ENCODE data around the gene HMGB3. TPM values are rescaled to one million over a fixed set of nuclear protein-coding genes. Genes with fewer than 3 reads are reported as not detected.

Gene HMGB3
- total RNA-seq, 3 donors from 2014 or later (not counting 1 experiment from before 2014, with no cell fraction given): 1.6 to 3.4 (median 3.0) TPM

GRCh38 chrX:151015684-151016083, 32.5 kb downstream of the HMGB3 start:
- DNase-seq (no peak), ATAC-seq (no peak)
- Histone ChIP-seq H3K36me3 (ENCODE audit: control insufficient read depth, insufficient read depth, low read length) (no peaks in the 10 kb centered on the region), H3K4me1 (ENCODE audit: control insufficient read depth, insufficient read depth, low read length) (no peaks in the 10 kb centered on the region), H3K27ac (ENCODE audit: low read length) (no peak overlapping the region), H3K27me3 (ENCODE audit: control insufficient read depth, insufficient read depth, low read length) (no peaks in the 10 kb centered on the region), H3K9me3 (ENCODE audit: control insufficient read depth, insufficient read depth, low read length) (no peaks in the 10 kb centered on the region), H3K4me3 (ENCODE audit: low read length) (no peak overlapping the region)
- Mint-ChIP-seq H3K27ac (no peak overlapping the region), H3K27me3 (ENCODE audit: low read depth in 2 of 2) (no peaks in the 10 kb centered on the region), H3K36me3 (no peaks in the 10 kb centered on the region), H3K9me3 (no peaks in the 10 kb centered on the region), H3K4me1 (no peaks in the 10 kb centered on the region), H3K4me3 (no peak overlapping the region)
- WGBS (ENCODE audit: insufficient coverage): 83% methylated on average over 1 of the region's 4 CpGs
- TF ChIP-seq CTCF (IDR thresholded peaks at IDR 0.05): no peak
- intact Hi-C loops (cut with micrococcal nuclease): no loop called here

- DNase-seq (no peak), ATAC-seq (no peak)
- Histone ChIP-seq H3K36me3 (ENCODE audit: control insufficient read depth, insufficient read depth, low read length) (no peaks in the 10 kb centered on the region), H3K27ac (ENCODE audit: low read length) (no peak overlapping the region), H3K4me1 (ENCODE audit: control insufficient read depth, insufficient read depth, low read length) (no peaks in the 10 kb centered on the region), H3K27me3 (ENCODE audit: control insufficient read depth, insufficient read depth, low read length) (no peaks in the 10 kb centered on the region), H3K9me3 (ENCODE audit: control insufficient read depth, insufficient read depth, low read length) (no peaks in the 10 kb centered on the region), H3K4me3 (ENCODE audit: low read length) (no peak overlapping the region)
- Mint-ChIP-seq H3K27me3 (ENCODE audit: low read depth in 2 of 2) (no peaks in the 10 kb centered on the region), H3K4me1 (no peaks in the 10 kb centered on the region), H3K9me3 (no peaks in the 10 kb centered on the region), H3K4me3 (no peak overlapping the region), H3K36me3 (no peaks in the 10 kb centered on the region), H3K27ac (no peak overlapping the region)
- no peak for TF ChIP-seq CTCF (IDR thresholded peaks at IDR 0.05)
- intact Hi-C loops (cut with micrococcal nuclease): no loop called here
- 100% methylated on average over 2 of the region's 2 CpGs for WGBS (ENCODE audit: insufficient coverage)
Observed at GRCh38 chrX:151019856-151020255, 36.7 kb downstream of the HMGB3 start.

- no peak for ATAC-seq
- H3K27ac Mint-ChIP-seq: no peak overlapping the region
- TF ChIP-seq CTCF (IDR thresholded peaks at IDR 0.05): no peak
- no peak overlapping the region for H3K27ac ChIP-seq (ENCODE audit: low read length)
- H3K4me3 Mint-ChIP-seq: no peak overlapping the region
- H3K27me3 ChIP-seq (ENCODE audit: control insufficient read depth, insufficient read depth, low read length): no peaks in the 10 kb centered on the region
- H3K4me3 ChIP-seq (ENCODE audit: low read length): no peak overlapping the region
- peaks cover 7 to 11% of the 10 kb centered on the region in 2 donors for H3K27me3 Mint-ChIP-seq (ENCODE audit: low read depth in 2 of 2)
- H3K9me3 Mint-ChIP-seq: no peaks in the 10 kb centered on the region
- H3K36me3 Mint-ChIP-seq: no peaks in the 10 kb centered on the region
- no peak for DNase-seq
- H3K4me1 Mint-ChIP-seq: no peaks in the 10 kb centered on the region
- intact Hi-C loops (cut with micrococcal nuclease): no loop called here
- H3K4me1 ChIP-seq (ENCODE audit: control insufficient read depth, insufficient read depth, low read length): no peaks in the 10 kb centered on the region
- no peaks in the 10 kb centered on the region for H3K9me3 ChIP-seq (ENCODE audit: control insufficient read depth, insufficient read depth, low read length)
- no peaks in the 10 kb centered on the region for H3K36me3 ChIP-seq (ENCODE audit: control insufficient read depth, insufficient read depth, low read length)
Observed at GRCh38 chrX:151030845-151031244, 47.7 kb downstream of the HMGB3 start.

- WGBS (ENCODE audit: insufficient coverage): 82% methylated on average over 7 of the region's 7 CpGs
- Mint-ChIP-seq H3K9me3 (no peaks in the 10 kb centered on the region), H3K27ac (no peak overlapping the region), H3K27me3 (ENCODE audit: low read depth in 2 of 2) (peaks cover 7 to 11% of the 10 kb centered on the region in 2 donors), H3K4me3 (no peak overlapping the region), H3K36me3 (no peaks in the 10 kb centered on the region), H3K4me1 (no peaks in the 10 kb centered on the region)
- no peaks in the 10 kb centered on the region for H3K27me3 ChIP-seq (ENCODE audit: control insufficient read depth, insufficient read depth, low read length)
- DNase-seq (no peak), ATAC-seq (no peak)
- no peaks in the 10 kb centered on the region for H3K4me1 ChIP-seq (ENCODE audit: control insufficient read depth, insufficient read depth, low read length)
- H3K4me3 ChIP-seq (ENCODE audit: low read length): no peak overlapping the region
- no peak for TF ChIP-seq CTCF (IDR thresholded peaks at IDR 0.05)
- no peaks in the 10 kb centered on the region for H3K36me3 ChIP-seq (ENCODE audit: control insufficient read depth, insufficient read depth, low read length)
- no peaks in the 10 kb centered on the region for H3K9me3 ChIP-seq (ENCODE audit: control insufficient read depth, insufficient read depth, low read length)
- intact Hi-C loops (cut with micrococcal nuclease): no loop called here
- H3K27ac ChIP-seq (ENCODE audit: low read length): no peak overlapping the region
Observed at GRCh38 chrX:151031391-151031975, 48.3 kb downstream of the HMGB3 start.
